Activated CD4-positive, alpha-beta T cell treated with anti-CD3 and anti-CD28 coated beads, Interleukin-2, amount 10 ng/mL, durations not matched to agents 7 days and 5 days (primary cell): Measurements from ENCODE around the gene RAB11FIP4. TPM values are rescaled to one million over a fixed set of nuclear protein-coding genes. Genes with fewer than 3 reads are reported as not detected.

Experiments used
- CTCF ChIA-PET: fragments of 350-600 bp; sonication (Branson Sonifier 250); formaldehyde crosslinking; loops from one replicate; lab custom pipeline; 2021; ENCODE audit warnings: antibody characterized with exemption; lab: Charles Lee
- POLR2A ChIA-PET: fragments of 350-600 bp; sonication (Branson Sonifier 250); formaldehyde crosslinking; loops from one replicate; lab custom pipeline; 2021; ENCODE audit warnings: antibody characterized with exemption; lab: Charles Lee
- DNase-seq: peaks from one replicate; pipeline ENCODE4 v3.0.0-alpha.2; 2020
- H3K27ac Mint-ChIP-seq: one replicate; pipeline ENCODE4 v1.8.0; 2021; ENCODE audit warnings: mild to moderate bottlenecking, moderate library complexity, mixed read lengths
- H3K27me3 Mint-ChIP-seq: one replicate; pipeline ENCODE4 v1.8.0; 2021; ENCODE audit warnings: mixed read lengths
- H3K36me3 Mint-ChIP-seq: one replicate; pipeline ENCODE4 v1.8.0; 2021; ENCODE audit warnings: low read depth, mixed read lengths
- H3K4me1 Mint-ChIP-seq: one replicate; pipeline ENCODE4 v1.8.0; 2021; ENCODE audit warnings: mixed read lengths
- H3K4me3 Mint-ChIP-seq: one replicate; pipeline ENCODE4 v1.8.0; 2021; ENCODE audit warnings: mild to moderate bottlenecking, moderate library complexity, mixed read lengths
- H3K9me3 Mint-ChIP-seq: one replicate; pipeline ENCODE4 v1.8.0; 2021; ENCODE audit warnings: mixed read lengths
- total RNA-seq, 2 experiments: library from RNA; stranded (reverse); gene quantifications; one replicate each; pipeline ENCODE4 v1.2.3, GENCODE V29; 2021

RAB11FIP4 gene
- total RNA-seq, 2 experiments from 2014 or later, result 34.4 to 35.5 TPM

DNA sequence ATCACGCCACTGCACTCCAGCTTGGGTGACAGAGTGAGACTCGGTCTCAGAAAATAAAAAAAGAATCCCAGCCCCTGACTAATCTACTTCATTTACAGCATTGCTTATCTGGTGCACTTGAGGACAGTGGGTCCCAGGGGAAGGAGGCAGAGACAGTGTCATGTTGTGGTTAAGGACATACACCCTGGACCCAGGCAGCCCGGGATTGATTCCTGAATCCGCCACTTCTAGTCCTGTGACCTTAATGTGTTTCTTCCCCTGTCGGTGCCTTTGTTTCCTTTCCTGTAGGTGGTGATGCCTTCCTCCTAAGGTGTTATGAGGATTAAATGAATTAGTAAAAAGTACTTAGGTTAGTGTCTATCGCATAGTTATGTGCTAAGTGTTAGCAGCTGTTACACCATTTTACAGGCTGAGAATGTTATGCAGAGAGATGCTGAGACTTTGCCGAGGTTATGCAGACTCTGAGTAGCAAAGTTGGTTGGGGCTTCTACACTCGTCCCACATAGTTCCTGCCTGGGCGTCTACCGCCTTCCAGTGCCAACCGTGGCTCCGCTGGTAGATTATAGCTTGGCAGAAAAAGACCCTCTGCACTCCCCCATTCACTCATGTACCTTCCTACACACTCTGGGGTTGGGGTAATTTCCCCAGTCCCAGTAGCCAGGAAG lies 74.8 kb downstream of the RAB11FIP4 start:
- Mint-ChIP-seq H3K27ac (no peak overlapping the region), H3K27me3 (no peaks in the 10 kb centered on the region), H3K9me3 (no peaks in the 10 kb centered on the region), H3K36me3 (no peaks in the 10 kb centered on the region), H3K4me3 (no peak overlapping the region), H3K4me1 (peaks cover 16% of the 10 kb centered on the region)
- ChIA-PET CTCF (interaction anchor here (0.8 to 1.5 kb wide), 2 partner anchors 9 to 74 kb away, joined by 4 to 5 read pairs; no protein-coding TSS in a partner anchor), POLR2A (no interaction called here)
- DNase-seq, result no peak

- DNase-seq, result no peak
- H3K27me3 Mint-ChIP-seq, result no peaks in the 10 kb centered on the region
- no peak overlapping the region for H3K4me3 Mint-ChIP-seq
- no peak overlapping the region for H3K27ac Mint-ChIP-seq
- H3K36me3 Mint-ChIP-seq, result no peaks in the 10 kb centered on the region
- POLR2A ChIA-PET, result no interaction called here
- CTCF ChIA-PET, result interaction anchor here (0.6 to 1.5 kb wide), 5 partner anchors 8 to 1415 kb away, joined by 3 to 5 read pairs (median 3); no protein-coding TSS in a partner anchor
- H3K4me1 Mint-ChIP-seq, result peaks cover 17% of the 10 kb centered on the region
- no peaks in the 10 kb centered on the region for H3K9me3 Mint-ChIP-seq
These were observed 76.2 kb downstream of the RAB11FIP4 start for GRCh38 chr17:31467502-31468256.

- CTCF ChIA-PET, result no interaction called here
- Mint-ChIP-seq H3K36me3 (no peaks in the 10 kb centered on the region), H3K27ac (no peak overlapping the region)
These were observed 78.5 kb downstream of the RAB11FIP4 start for GRCh38 chr17:31469959-31470358.

GRCh38 chr17:31470592-31470991 lies 79.1 kb downstream of the RAB11FIP4 start:
- no peaks in the 10 kb centered on the region for H3K9me3 Mint-ChIP-seq
- H3K4me3 Mint-ChIP-seq, result no peak overlapping the region
- no peak overlapping the region for H3K27ac Mint-ChIP-seq
- H3K36me3 Mint-ChIP-seq, result no peaks in the 10 kb centered on the region
- CTCF ChIA-PET, result interaction anchor here (0.6 to 0.7 kb wide), 3 partner anchors 36 to 154 kb away, joined by 3 to 4 read pairs (median 3); no protein-coding TSS in a partner anchor
- POLR2A ChIA-PET, result no interaction called here
- DNase-seq, result no peak
- H3K27me3 Mint-ChIP-seq, result peaks cover 5% of the 10 kb centered on the region
- peaks cover 17% of the 10 kb centered on the region for H3K4me1 Mint-ChIP-seq

More at GRCh38 chr17:31469959-31470358, 78.5 kb downstream of the RAB11FIP4 start:
- H3K9me3 Mint-ChIP-seq, result no peaks in the 10 kb centered on the region
- H3K4me3 Mint-ChIP-seq, result no peak overlapping the region
- peaks cover 17% of the 10 kb centered on the region for H3K4me1 Mint-ChIP-seq
- DNase-seq, result no peak
- peaks cover 5% of the 10 kb centered on the region for H3K27me3 Mint-ChIP-seq
- POLR2A ChIA-PET, result no interaction called here

- Mint-ChIP-seq H3K27me3 (peaks cover 5% of the 10 kb centered on the region), H3K4me3 (no peak overlapping the region), H3K9me3 (no peaks in the 10 kb centered on the region), H3K27ac (no peak overlapping the region), H3K36me3 (no peaks in the 10 kb centered on the region), H3K4me1 (peaks cover 17% of the 10 kb centered on the region)
- ChIA-PET CTCF (interaction anchor here (0.5 to 0.7 kb wide), 2 partner anchors 14 to 1066 kb away, joined by 3 to 4 read pairs; no protein-coding TSS in a partner anchor), POLR2A (no interaction called here)
- DNase-seq, result no peak
These were observed 80.7 kb downstream of the RAB11FIP4 start for GRCh38 chr17:31472137-31472536.

GRCh38 chr17:31475378-31476162 lies 84.1 kb downstream of the RAB11FIP4 start:
- Mint-ChIP-seq H3K4me1 (peaks cover 3% of the 10 kb centered on the region), H3K9me3 (no peaks in the 10 kb centered on the region), H3K27ac (no peak overlapping the region), H3K27me3 (peaks cover 5% of the 10 kb centered on the region), H3K4me3 (no peak overlapping the region), H3K36me3 (no peaks in the 10 kb centered on the region)
- ChIA-PET CTCF (interaction anchor here (1.1 to 1.3 kb wide), 3 partner anchors 9 to 12 kb away, joined by 5 to 6 read pairs (median 5); no protein-coding TSS in a partner anchor), POLR2A (no interaction called here)
- DNase-seq, result no peak

- no peak overlapping the region for H3K27ac Mint-ChIP-seq
- H3K4me1 Mint-ChIP-seq, result no peaks in the 10 kb centered on the region
- DNase-seq, result no peak
- no peaks in the 10 kb centered on the region for H3K9me3 Mint-ChIP-seq
- H3K4me3 Mint-ChIP-seq, result no peak overlapping the region
- no peaks in the 10 kb centered on the region for H3K36me3 Mint-ChIP-seq
- ChIA-PET CTCF (interaction anchor here (1.1 to 1.6 kb wide), 2 partner anchors 8 to 87 kb away, joined by 3 to 7 read pairs; no protein-coding TSS in a partner anchor), POLR2A (no interaction called here)
- H3K27me3 Mint-ChIP-seq, result peaks cover 5% of the 10 kb centered on the region
These were observed 85.3 kb downstream of the RAB11FIP4 start for GRCh38 chr17:31476525-31477416.

- no peaks in the 10 kb centered on the region for H3K36me3 Mint-ChIP-seq
- H3K9me3 Mint-ChIP-seq, result no peaks in the 10 kb centered on the region
- H3K4me1 Mint-ChIP-seq, result no peaks in the 10 kb centered on the region
- CTCF ChIA-PET, result interaction anchor here (0.7 to 1.6 kb wide), 5 partner anchors 9 to 88 kb away, joined by 3 to 8 read pairs (median 5); no protein-coding TSS in a partner anchor
- POLR2A ChIA-PET, result no interaction called here
- no peak overlapping the region for H3K4me3 Mint-ChIP-seq
- DNase-seq, result no peak
- H3K27ac Mint-ChIP-seq, result no peak overlapping the region
- peaks cover 5% of the 10 kb centered on the region for H3K27me3 Mint-ChIP-seq
These were observed 86.1 kb downstream of the RAB11FIP4 start for GRCh38 chr17:31477417-31478055.

DNA sequence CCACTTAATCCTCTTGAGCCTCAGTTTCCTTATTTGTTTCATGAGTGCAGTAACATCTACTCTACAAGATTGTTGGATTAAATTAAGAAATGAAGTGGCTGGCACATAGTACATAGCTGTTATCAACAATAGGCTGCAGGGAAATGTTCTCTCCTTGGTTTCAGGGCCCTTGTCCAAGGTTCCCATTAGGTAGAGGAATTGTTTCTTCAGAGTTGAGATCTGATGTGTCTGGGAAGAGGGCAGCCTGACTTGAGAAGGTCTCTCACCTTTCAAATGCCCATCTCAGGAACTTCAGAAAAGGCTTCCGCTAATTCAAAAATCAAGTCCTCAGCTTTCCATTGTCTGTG lies 87.6 kb downstream of the RAB11FIP4 start:
- H3K36me3 Mint-ChIP-seq, result no peaks in the 10 kb centered on the region
- ChIA-PET POLR2A (no interaction called here), CTCF (interaction anchor here (1.5 kb wide), 1 partner anchor 32 kb away, joined by 5 read pairs; no protein-coding TSS in a partner anchor)
- no peaks in the 10 kb centered on the region for H3K27me3 Mint-ChIP-seq
- DNase-seq, result no peak
- H3K4me3 Mint-ChIP-seq, result no peak overlapping the region
- no peaks in the 10 kb centered on the region for H3K4me1 Mint-ChIP-seq
- no peaks in the 10 kb centered on the region for H3K9me3 Mint-ChIP-seq
- no peak overlapping the region for H3K27ac Mint-ChIP-seq

GRCh38 chr17:31479524-31479923 lies 88.0 kb downstream of the RAB11FIP4 start:
- ChIA-PET CTCF (no interaction called here), POLR2A (no interaction called here)
- Mint-ChIP-seq H3K27ac (no peak overlapping the region), H3K4me1 (no peaks in the 10 kb centered on the region), H3K9me3 (no peaks in the 10 kb centered on the region), H3K36me3 (no peaks in the 10 kb centered on the region), H3K4me3 (no peak overlapping the region), H3K27me3 (peaks cover 3% of the 10 kb centered on the region)
- DNase-seq, result no peak

DNA sequence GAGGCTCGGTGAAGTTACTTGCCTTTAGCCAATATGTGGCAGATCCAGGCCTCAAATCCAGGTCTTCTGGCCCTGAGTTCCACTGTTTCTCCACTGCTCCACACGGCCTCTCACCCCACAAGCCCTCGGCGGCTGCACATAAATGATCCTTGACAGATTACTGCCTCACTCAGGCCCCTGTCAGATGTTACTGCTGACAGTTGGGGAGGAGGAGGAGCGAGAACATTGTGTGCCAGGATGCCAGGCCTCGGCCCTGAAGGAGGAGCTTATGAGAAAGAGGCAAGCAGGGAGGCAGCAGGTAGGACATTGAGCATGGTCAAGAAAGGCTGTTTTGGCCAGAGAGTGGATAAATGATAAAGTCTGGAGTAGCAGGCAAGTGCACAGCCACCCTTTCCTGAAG lies 88.6 kb downstream of the RAB11FIP4 start:
- Mint-ChIP-seq H3K36me3 (no peaks in the 10 kb centered on the region), H3K4me3 (no peak overlapping the region), H3K27ac (no peak overlapping the region), H3K27me3 (peaks cover 4% of the 10 kb centered on the region), H3K4me1 (no peaks in the 10 kb centered on the region), H3K9me3 (no peaks in the 10 kb centered on the region)
- DNase-seq, result no peak
- CTCF ChIA-PET, result no interaction called here
- POLR2A ChIA-PET, result no interaction called here
